Cardiac fibroblast (primary cell): ENCODE data around the gene SKIC3.

Experiments used
- DNase-seq, 2 donors: peaks; one replicate each; pipeline versions ENCODE4 v3.0.0 to v3.0.0-alpha.2; 2010; ENCODE audit warnings: low read depth in 2 of 2
- H3K4me3 ChIP-seq, 2 donors: replicated peaks in 1 of 2; 1 replicate in 1 of 2; 2 replicates in 1 of 2; pipeline ENCODE4 v1.5.1; 2011; ENCODE audit warnings: low read depth in 2 of 2, low read length in 2 of 2, mild to moderate bottlenecking in 2 of 2, moderate library complexity in 1 of 2
- CTCF ChIP-seq: IDR thresholded peaks from one replicate; pipeline ENCODE4 v1.5.1; 2011; ENCODE audit warnings: low read depth, mild to moderate bottlenecking, low read length, inconsistent platforms

Gene SKIC3

GRCh38 chr5:95557841-95558240 lies 3.1 kb upstream of the SKIC3 start:
- no peak overlapping the region for H3K4me3 ChIP-seq
- TF ChIP-seq CTCF = no peak
- no peak for DNase-seq

GRCh38 chr5:95555553-95555952 lies 776 bp upstream of the SKIC3 start:
- TF ChIP-seq CTCF = no peak
- DNase-seq = peak in 1 of 2 donors; percentile 33
- peak overlapping the region; percentile 65 to 87 for H3K4me3 ChIP-seq

- no peak for TF ChIP-seq CTCF
- H3K4me3 ChIP-seq = peak overlapping the region; percentile 65 to 87
- DNase-seq = no peak
These were observed 488 bp downstream of the SKIC3 start for GRCh38 chr5:95554331-95554646.

GRCh38 chr5:95549030-95549429 lies 5.7 kb downstream of the SKIC3 start:
- no peak for TF ChIP-seq CTCF
- no peak for DNase-seq
- no peak overlapping the region for H3K4me3 ChIP-seq

GRCh38 chr5:95543017-95543705 lies 11.6 kb downstream of the SKIC3 start:
- H3K4me3 ChIP-seq = no peak overlapping the region
- TF ChIP-seq CTCF = no peak
- DNase-seq = no peak

- no peak for TF ChIP-seq CTCF
- no peak overlapping the region for H3K4me3 ChIP-seq
- DNase-seq = peak in 1 of 2 donors; percentile 10
These were observed 17.3 kb downstream of the SKIC3 start for GRCh38 chr5:95537501-95537900.

GRCh38 chr5:95533761-95534160 lies 21.0 kb downstream of the SKIC3 start:
- TF ChIP-seq CTCF = no peak

More at GRCh38 chr5:95533761-95534160, 21.0 kb downstream of the SKIC3 start:
- peak in 1 of 2 donors; percentile 35 for DNase-seq
- no peak overlapping the region for H3K4me3 ChIP-seq
